KMS-11 (cell line): ENCODE measurements around the gene RAPGEF1.
"Not testable (repeated sequence)": the region's sequence is repeated elsewhere in the genome, so short reads cannot be mapped to it uniquely, and the experiment has no call there.

Experiments
- H2AFZ ChIP-seq: fragments of 200-600 bp; sonication (generic); 2 replicates; pipeline ENCODE4 v1.6.1; 2016; ENCODE audit warnings: antibody characterized with exemption, mixed run types, low read depth
- H3K27ac ChIP-seq: fragments of 200-600 bp; sonication (generic); 2 replicates; pipeline ENCODE4 v1.6.1; 2016; ENCODE audit warnings: mild to moderate bottlenecking, mixed run types
- H3K27me3 ChIP-seq: fragments of 200-600 bp; sonication (generic); 2 replicates; pipeline ENCODE4 v1.6.1; 2017; ENCODE audit warnings: mild to moderate bottlenecking, low read depth, mixed run types, moderate library complexity; ENCODE audit not compliant: insufficient read depth
- H3K36me3 ChIP-seq: fragments of 200-600 bp; sonication (generic); 2 replicates; pipeline ENCODE4 v1.6.1; 2017; ENCODE audit warnings: mild to moderate bottlenecking, mixed run types; ENCODE audit not compliant: insufficient read depth
- H3K4me1 ChIP-seq: fragments of 200-600 bp; sonication (generic); 2 replicates; pipeline ENCODE4 v1.6.1; 2016; ENCODE audit warnings: mild to moderate bottlenecking, low read depth, mixed run types; ENCODE audit not compliant: poor library complexity, severe bottlenecking
- H3K4me2 ChIP-seq: fragments of 200-600 bp; sonication (generic); 2 replicates; pipeline ENCODE4 v1.7.0; 2016; ENCODE audit warnings: mild to moderate bottlenecking, mixed run types
- H3K4me3 ChIP-seq: fragments of 200-600 bp; sonication (generic); IDR thresholded peaks from 2 replicates; pipeline ENCODE4 v1.6.1; 2017; ENCODE audit warnings: low read depth, low read length, mixed read lengths; ENCODE audit not compliant: insufficient read depth
- H3K79me2 ChIP-seq: fragments of 200-600 bp; sonication (generic); 2 replicates; pipeline ENCODE4 v1.6.1; 2016; ENCODE audit warnings: low read depth, mixed run types; ENCODE audit not compliant: insufficient read depth
- H3K9ac ChIP-seq: fragments of 200-600 bp; sonication (generic); 2 replicates; pipeline ENCODE4 v1.6.1; 2016; ENCODE audit warnings: mild to moderate bottlenecking, mixed run types
- H4K20me1 ChIP-seq: fragments of 200-600 bp; sonication (generic); 2 replicates; pipeline ENCODE4 v1.6.1; 2016; ENCODE audit warnings: mild to moderate bottlenecking, mixed run types; ENCODE audit not compliant: insufficient read depth
- CTCF ChIP-seq: fragments of 200-600 bp; sonication (generic); conservative IDR thresholded peaks from 2 replicates; pipeline ENCODE4 v1.6.1; 2017; ENCODE audit warnings: low read depth, mild to moderate bottlenecking, antibody characterized with exemption, low read length, moderate library complexity, mixed read lengths

Gene RAPGEF1

GRCh38 chr9:131552030-131552429 is 187.8 kb downstream of the RAPGEF1 start:
- Histone ChIP-seq H3K36me3 (no peaks in the 10 kb centered on the region), H3K27ac (no peak overlapping the region), H3K9ac (no peak overlapping the region), H3K4me2 (no peak overlapping the region), H2AFZ (no peak overlapping the region), H4K20me1 (no peaks in the 10 kb centered on the region), H3K4me3 (no peak overlapping the region), H3K27me3 (peaks cover 9% of the 10 kb centered on the region; the same call in 1 of the 2 replicates), H3K4me1 (no peaks in the 10 kb centered on the region), H3K79me2 (no peaks in the 10 kb centered on the region)
- TF ChIP-seq CTCF, result no peak

- H3K36me3 ChIP-seq, H2AFZ ChIP-seq, H3K9ac ChIP-seq, H3K27me3 ChIP-seq, H3K4me3 ChIP-seq, H4K20me1 ChIP-seq, H3K79me2 ChIP-seq, H3K4me2 ChIP-seq, H3K4me1 ChIP-seq, H3K27ac ChIP-seq: not testable (repeated sequence)
Observed at GRCh38 chr9:131550465-131550864, 189.4 kb downstream of the RAPGEF1 start.

GRCh38 chr9:131549186-131549585 is 190.7 kb downstream of the RAPGEF1 start:
- H3K4me1 ChIP-seq, H2AFZ ChIP-seq, H4K20me1 ChIP-seq, H3K36me3 ChIP-seq, H3K27me3 ChIP-seq, H3K79me2 ChIP-seq, H3K27ac ChIP-seq, H3K4me2 ChIP-seq, H3K9ac ChIP-seq, H3K4me3 ChIP-seq: not testable (repeated sequence)

GRCh38 chr9:131546336-131547084 is 193.4 kb downstream of the RAPGEF1 start:
- H3K79me2 ChIP-seq, result no peaks in the 10 kb centered on the region
- H4K20me1 ChIP-seq, result no peaks in the 10 kb centered on the region
- peaks cover 9% of the 10 kb centered on the region; the same call in 1 of the 2 replicates for H3K27me3 ChIP-seq
- TF ChIP-seq CTCF, result no peak
- no peaks in the 10 kb centered on the region for H3K36me3 ChIP-seq
- no peak overlapping the region for H3K4me3 ChIP-seq
- H3K9ac ChIP-seq, result no peak overlapping the region
- no peaks in the 10 kb centered on the region for H3K4me1 ChIP-seq
- no peak overlapping the region for H2AFZ ChIP-seq
- H3K27ac ChIP-seq, result no peak overlapping the region
- no peak overlapping the region for H3K4me2 ChIP-seq

- Histone ChIP-seq H3K4me1 (no peaks in the 10 kb centered on the region), H3K79me2 (no peaks in the 10 kb centered on the region), H3K36me3 (no peaks in the 10 kb centered on the region), H3K27me3 (peaks cover 9% of the 10 kb centered on the region; the same call in 1 of the 2 replicates), H3K27ac (no peak overlapping the region), H3K4me2 (no peak overlapping the region), H2AFZ (no peak overlapping the region), H3K9ac (no peak overlapping the region), H3K4me3 (no peak overlapping the region), H4K20me1 (no peaks in the 10 kb centered on the region)
- no peak for TF ChIP-seq CTCF
Observed at GRCh38 chr9:131545786-131546335, 194.0 kb downstream of the RAPGEF1 start.
